Ishikawa (cell line): ENCODE measurements around the gene ZNF879.

Experiments used
- CEBPB ChIP-seq: IDR thresholded peaks from 2 replicates; pipeline ENCODE4 v1.6.1; 2012
- CREB1 ChIP-seq: IDR thresholded peaks from 2 replicates; pipeline ENCODE4 v1.6.1; 2012; ENCODE audit warnings: low read depth
- EGR1 ChIP-seq: IDR thresholded peaks from 2 replicates; pipeline ENCODE4 v1.6.1; 2012
- EP300 ChIP-seq: IDR thresholded peaks from 2 replicates; pipeline ENCODE4 v1.6.1; 2012; ENCODE audit warnings: borderline replicate concordance
- FOXM1 ChIP-seq: IDR thresholded peaks from 2 replicates; pipeline ENCODE4 v1.6.1; 2012; ENCODE audit warnings: low read depth, borderline replicate concordance
- NFIC ChIP-seq: IDR thresholded peaks from 2 replicates; pipeline ENCODE4 v1.6.1; 2012
- RAD21 ChIP-seq: IDR thresholded peaks from 2 replicates; pipeline ENCODE4 v1.6.1; 2012; ENCODE audit warnings: low read depth
- TAF1 ChIP-seq: IDR thresholded peaks from 2 replicates; pipeline ENCODE4 v1.6.1; 2012; ENCODE audit warnings: low read depth, mild to moderate bottlenecking
- TCF12 ChIP-seq: IDR thresholded peaks from 2 replicates; pipeline ENCODE4 v1.6.1; 2012; ENCODE audit warnings: low read depth
- TEAD4 ChIP-seq: IDR thresholded peaks from 2 replicates; pipeline ENCODE4 v1.6.1; 2012
- YY1 ChIP-seq: IDR thresholded peaks from 2 replicates; pipeline ENCODE4 v1.6.1; 2012; ENCODE audit warnings: low read depth
- ZBTB7A ChIP-seq: IDR thresholded peaks from 2 replicates; pipeline ENCODE4 v1.6.1; 2012; ENCODE audit warnings: low read depth
- TF ChIP-seq, protein P1 (sequence below): IDR thresholded peaks from 2 replicates; pipeline ENCODE4 v1.6.1; 2012; ENCODE audit warnings: low read depth, mild to moderate bottlenecking
- TF ChIP-seq, protein P2 (sequence below): IDR thresholded peaks from 2 replicates; pipeline ENCODE4 v1.6.1; 2012
- TF ChIP-seq, protein P3 (sequence below): IDR thresholded peaks from 2 replicates; pipeline ENCODE4 v1.6.1; 2012

The ZNF879 gene

DNA sequence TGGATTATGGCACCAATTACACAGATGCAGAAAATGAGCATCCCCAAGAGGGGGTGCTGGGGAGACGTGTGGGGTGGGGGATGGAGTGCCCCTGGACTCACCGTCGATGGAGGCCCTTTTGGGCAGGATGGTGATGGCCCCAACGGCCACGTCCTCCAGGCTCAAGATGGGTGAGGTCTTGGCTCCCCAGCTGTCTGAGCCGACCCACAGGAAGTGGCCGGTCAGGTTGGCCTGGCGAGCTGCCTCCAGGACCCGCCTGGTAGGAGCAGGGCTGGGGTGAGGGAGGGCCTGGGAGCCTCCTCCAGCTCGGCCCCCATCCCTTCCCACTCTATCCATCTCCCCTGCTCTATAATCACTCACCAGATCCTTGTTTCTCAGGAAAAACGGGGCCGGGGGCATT is 33.1 kb upstream of the ZNF879 start:
- TF ChIP-seq RAD21 (no peak), FOXM1 (no peak), EP300 (no peak), CEBPB (no peak), EGR1 (no peak), TEAD4 (no peak), CREB1 (no peak)
- TF ChIP-seq, protein P1, sequence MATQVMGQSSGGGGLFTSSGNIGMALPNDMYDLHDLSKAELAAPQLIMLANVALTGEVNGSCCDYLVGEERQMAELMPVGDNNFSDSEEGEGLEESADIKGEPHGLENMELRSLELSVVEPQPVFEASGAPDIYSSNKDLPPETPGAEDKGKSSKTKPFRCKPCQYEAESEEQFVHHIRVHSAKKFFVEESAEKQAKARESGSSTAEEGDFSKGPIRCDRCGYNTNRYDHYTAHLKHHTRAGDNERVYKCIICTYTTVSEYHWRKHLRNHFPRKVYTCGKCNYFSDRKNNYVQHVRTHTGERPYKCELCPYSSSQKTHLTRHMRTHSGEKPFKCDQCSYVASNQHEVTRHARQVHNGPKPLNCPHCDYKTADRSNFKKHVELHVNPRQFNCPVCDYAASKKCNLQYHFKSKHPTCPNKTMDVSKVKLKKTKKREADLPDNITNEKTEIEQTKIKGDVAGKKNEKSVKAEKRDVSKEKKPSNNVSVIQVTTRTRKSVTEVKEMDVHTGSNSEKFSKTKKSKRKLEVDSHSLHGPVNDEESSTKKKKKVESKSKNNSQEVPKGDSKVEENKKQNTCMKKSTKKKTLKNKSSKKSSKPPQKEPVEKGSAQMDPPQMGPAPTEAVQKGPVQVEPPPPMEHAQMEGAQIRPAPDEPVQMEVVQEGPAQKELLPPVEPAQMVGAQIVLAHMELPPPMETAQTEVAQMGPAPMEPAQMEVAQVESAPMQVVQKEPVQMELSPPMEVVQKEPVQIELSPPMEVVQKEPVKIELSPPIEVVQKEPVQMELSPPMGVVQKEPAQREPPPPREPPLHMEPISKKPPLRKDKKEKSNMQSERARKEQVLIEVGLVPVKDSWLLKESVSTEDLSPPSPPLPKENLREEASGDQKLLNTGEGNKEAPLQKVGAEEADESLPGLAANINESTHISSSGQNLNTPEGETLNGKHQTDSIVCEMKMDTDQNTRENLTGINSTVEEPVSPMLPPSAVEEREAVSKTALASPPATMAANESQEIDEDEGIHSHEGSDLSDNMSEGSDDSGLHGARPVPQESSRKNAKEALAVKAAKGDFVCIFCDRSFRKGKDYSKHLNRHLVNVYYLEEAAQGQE: no peak

DNA sequence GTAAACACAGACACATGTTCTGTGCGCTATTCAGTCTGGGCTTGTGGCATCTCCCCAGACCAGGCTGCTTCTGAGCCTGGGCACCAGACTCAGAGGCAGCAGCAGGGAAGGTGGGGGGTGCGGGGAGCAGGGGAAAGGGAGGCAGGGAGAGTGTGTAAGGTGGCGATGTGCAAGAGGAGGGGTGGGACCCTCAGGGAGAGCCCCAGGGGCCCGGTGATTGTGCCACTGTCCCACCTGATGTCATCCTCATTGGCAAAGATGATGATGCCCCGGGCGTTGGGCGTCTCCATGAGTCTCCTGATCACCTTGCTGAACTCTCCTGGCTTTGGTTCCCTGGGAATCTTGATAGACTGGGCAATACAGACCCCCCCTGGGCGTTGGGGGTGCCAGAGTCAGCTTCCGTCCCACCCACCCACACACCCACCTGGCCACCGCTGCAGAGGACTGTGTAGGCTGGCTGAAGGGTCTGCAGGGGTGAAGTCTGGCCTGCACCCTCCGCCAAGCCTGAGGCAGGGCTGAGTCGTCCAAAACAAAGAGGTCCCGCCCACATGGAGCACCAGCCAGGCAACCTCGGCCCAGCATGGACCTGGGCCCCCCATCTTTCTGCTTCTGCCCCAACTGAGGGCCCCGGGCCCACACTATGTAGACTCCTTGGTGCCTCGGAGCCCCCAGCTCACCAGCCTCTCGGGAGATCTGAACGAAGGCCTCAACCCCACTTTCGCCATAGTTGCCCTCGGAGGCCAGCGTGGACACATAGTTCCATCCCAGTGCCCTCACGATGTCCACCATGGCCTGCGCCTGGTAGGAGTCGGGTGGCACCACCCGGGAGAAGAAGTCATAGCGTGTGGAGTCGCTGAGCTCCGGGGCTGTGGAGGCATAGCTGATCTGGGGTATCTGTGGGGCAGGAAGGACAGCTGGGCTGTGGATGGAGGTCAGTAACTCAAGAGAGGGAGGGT is 32.1 kb upstream of the ZNF879 start:
- TF ChIP-seq NFIC (no peak), EP300 (no peak), YY1 (no peak), CEBPB (no peak), TCF12 (no peak), ZBTB7A (no peak), FOXM1 (no peak), TEAD4 (no peak)
- TF ChIP-seq, protein P2, sequence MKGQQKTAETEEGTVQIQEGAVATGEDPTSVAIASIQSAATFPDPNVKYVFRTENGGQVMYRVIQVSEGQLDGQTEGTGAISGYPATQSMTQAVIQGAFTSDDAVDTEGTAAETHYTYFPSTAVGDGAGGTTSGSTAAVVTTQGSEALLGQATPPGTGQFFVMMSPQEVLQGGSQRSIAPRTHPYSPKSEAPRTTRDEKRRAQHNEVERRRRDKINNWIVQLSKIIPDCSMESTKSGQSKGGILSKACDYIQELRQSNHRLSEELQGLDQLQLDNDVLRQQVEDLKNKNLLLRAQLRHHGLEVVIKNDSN: no peak
- TF ChIP-seq, protein P1: no peak

DNA sequence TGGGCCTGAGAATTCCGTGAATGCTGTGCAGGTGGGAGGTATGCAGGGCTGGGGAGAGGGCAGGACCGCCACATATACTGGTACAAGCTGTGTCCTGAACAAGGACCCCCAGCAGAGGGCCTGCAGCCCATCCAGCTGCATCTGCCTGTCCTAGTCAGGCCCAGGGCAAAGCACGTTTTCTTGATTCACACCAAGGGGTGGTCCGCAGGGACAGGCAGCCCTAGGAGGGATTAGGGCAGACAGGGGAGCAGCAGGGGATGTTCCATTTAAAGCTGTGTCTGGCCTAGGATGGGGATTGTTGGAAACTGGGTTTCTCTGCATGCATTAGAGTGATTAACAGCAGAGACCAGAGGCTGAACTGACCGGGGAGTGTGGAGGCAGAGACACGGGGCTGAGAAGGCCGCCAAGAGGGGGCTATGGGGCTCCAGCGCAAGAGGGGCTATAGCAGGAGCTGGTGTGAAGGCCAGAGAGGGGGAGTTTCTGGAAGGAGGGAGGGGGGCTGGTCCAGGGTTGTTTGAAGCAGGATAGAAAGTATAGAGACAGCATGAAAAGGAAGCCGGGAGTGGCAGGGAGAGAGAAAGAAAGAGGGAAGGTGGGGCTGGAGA is 31.2 kb upstream of the ZNF879 start:
- TF ChIP-seq YY1 (no peak), FOXM1 (no peak), NFIC (no peak), CEBPB (no peak), EP300 (no peak), TCF12 (no peak), ZBTB7A (no peak), CREB1 (no peak), TAF1 (no peak), RAD21 (no peak), EGR1 (no peak), TEAD4 (no peak)
- TF ChIP-seq, protein P3, sequence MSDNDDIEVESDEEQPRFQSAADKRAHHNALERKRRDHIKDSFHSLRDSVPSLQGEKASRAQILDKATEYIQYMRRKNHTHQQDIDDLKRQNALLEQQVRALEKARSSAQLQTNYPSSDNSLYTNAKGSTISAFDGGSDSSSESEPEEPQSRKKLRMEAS: no peak
- TF ChIP-seq, protein P2: no peak
- TF ChIP-seq, protein P1: no peak

DNA sequence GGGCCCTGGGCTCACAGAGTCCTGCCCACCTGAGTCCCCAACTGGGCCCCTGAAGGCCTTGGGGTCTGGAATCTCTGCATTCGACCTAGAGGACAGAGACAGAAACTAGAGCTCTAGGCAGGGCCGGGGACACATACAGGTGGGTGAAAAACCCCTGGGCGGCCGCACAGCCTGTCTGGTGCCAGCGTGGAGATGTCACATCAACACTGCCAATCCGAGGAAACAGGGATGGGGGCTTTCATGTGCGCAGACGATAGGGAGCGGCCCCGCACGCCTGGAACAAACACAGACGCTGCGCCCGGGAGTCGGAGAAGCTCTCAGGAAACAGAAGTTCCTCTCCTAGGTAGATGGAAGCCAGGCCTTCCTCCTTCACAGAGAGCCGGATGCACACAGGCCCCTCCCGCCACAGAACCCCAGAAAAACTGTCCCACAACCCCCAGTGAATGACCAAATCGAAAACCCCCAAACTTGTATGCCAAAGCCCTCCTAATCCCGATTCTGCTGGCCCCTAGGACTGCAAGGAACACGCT is 30.3 kb upstream of the ZNF879 start:
- TF ChIP-seq ZBTB7A (no peak), TAF1 (no peak), CEBPB (no peak), TEAD4 (no peak), FOXM1 (no peak), TCF12 (no peak), EGR1 (no peak), NFIC (no peak), YY1 (no peak), RAD21 (no peak), EP300 (no peak), CREB1 (no peak)
- TF ChIP-seq, protein P1: no peak
- TF ChIP-seq, protein P3: no peak
- TF ChIP-seq, protein P2: no peak
